ENCODE measurements around the gene MCC.

The MCC gene

GRCh38 chr5:113269023-113269997 is 218.9 kb downstream of the MCC start:
- peaks cover 100% of the 10 kb centered on the region for H3K79me2 ChIP-seq (ENCODE audit: low read length)
- H3K4me2 ChIP-seq (ENCODE audit: low read depth, low read length) = no peak overlapping the region
- peaks cover 3% of the 10 kb centered on the region for H3K4me1 ChIP-seq (ENCODE audit: low read length)
- H2AFZ ChIP-seq (ENCODE audit: low read length) = no peak overlapping the region
- TF ChIP-seq, protein P1, sequence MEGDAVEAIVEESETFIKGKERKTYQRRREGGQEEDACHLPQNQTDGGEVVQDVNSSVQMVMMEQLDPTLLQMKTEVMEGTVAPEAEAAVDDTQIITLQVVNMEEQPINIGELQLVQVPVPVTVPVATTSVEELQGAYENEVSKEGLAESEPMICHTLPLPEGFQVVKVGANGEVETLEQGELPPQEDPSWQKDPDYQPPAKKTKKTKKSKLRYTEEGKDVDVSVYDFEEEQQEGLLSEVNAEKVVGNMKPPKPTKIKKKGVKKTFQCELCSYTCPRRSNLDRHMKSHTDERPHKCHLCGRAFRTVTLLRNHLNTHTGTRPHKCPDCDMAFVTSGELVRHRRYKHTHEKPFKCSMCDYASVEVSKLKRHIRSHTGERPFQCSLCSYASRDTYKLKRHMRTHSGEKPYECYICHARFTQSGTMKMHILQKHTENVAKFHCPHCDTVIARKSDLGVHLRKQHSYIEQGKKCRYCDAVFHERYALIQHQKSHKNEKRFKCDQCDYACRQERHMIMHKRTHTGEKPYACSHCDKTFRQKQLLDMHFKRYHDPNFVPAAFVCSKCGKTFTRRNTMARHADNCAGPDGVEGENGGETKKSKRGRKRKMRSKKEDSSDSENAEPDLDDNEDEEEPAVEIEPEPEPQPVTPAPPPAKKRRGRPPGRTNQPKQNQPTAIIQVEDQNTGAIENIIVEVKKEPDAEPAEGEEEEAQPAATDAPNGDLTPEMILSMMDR (IDR thresholded peaks at IDR 0.05; ENCODE audit: low read length) = no peak
- TF ChIP-seq EZH2 (optimal IDR thresholded peaks at IDR 0.05; ENCODE audit: low read depth, low read length) = no peak
- no peak for TF ChIP-seq EZH2phosphoT487 (IDR thresholded peaks at IDR 0.05; ENCODE audit: low read length)
- no peaks in the 10 kb centered on the region for H3K27me3 ChIP-seq (replicated peaks; ENCODE audit: insufficient read depth, low read length)
- no peak for DNase-seq
- no peak overlapping the region for H3K4me3 ChIP-seq (ENCODE audit: low read length)
- peaks cover 15% of the 10 kb centered on the region for H4K20me1 ChIP-seq (ENCODE audit: insufficient read depth, low read length)
- no peaks in the 10 kb centered on the region for H3K9me3 ChIP-seq (replicated peaks; ENCODE audit: insufficient read depth, low read length)
- H3K27ac ChIP-seq (ENCODE audit: low read length) = no peak overlapping the region
- H3K9me2 ChIP-seq (replicated peaks; ENCODE audit: insufficient read depth, low read length) = no peaks in the 10 kb centered on the region
- H3K9ac ChIP-seq (ENCODE audit: low read length) = no peak overlapping the region
- peaks cover 3% of the 10 kb centered on the region; the same call in 1 of the 2 replicates for H3F3A ChIP-seq (ENCODE audit: insufficient read depth, low read length)
- no peaks in the 10 kb centered on the region for H3K36me3 ChIP-seq (replicated peaks; ENCODE audit: insufficient read depth, low read length)

DNA sequence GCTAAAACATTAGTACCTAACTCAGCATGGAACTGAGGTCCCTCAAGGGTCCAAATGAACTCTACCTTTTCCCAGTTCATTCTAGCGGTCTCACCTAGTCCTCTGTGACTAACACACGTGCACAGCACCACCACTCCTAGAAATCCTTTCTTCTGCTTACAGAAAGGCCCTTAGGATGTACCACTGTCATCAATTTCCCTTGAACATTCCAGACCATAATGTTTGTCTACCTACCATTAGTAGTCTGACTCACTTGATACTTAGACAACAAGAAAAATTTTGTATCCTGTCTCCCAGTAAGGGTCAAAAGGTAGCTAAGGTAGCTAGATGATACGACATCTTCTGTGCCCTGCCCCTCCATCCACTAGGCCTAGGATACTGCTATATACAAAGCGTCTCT is 220.0 kb downstream of the MCC start:
- Histone ChIP-seq H3K4me3 (ENCODE audit: low read length) (no peak overlapping the region), H3K9me3 (replicated peaks; ENCODE audit: insufficient read depth, low read length) (no peaks in the 10 kb centered on the region), H3F3A (ENCODE audit: insufficient read depth, low read length) (peaks cover 14% of the 10 kb centered on the region), H3K9me2 (replicated peaks; ENCODE audit: insufficient read depth, low read length) (no peaks in the 10 kb centered on the region), H2AFZ (ENCODE audit: low read length) (no peak overlapping the region), H3K9ac (ENCODE audit: low read length) (no peak overlapping the region), H3K4me1 (ENCODE audit: low read length) (peaks cover 13% of the 10 kb centered on the region), H3K79me2 (ENCODE audit: low read length) (peaks cover 100% of the 10 kb centered on the region), H3K27ac (ENCODE audit: low read length) (no peak overlapping the region), H4K20me1 (ENCODE audit: insufficient read depth, low read length) (peaks cover 6% of the 10 kb centered on the region; the same call in 1 of the 2 replicates), H3K36me3 (replicated peaks; ENCODE audit: insufficient read depth, low read length) (no peaks in the 10 kb centered on the region), H3K27me3 (replicated peaks; ENCODE audit: insufficient read depth, low read length) (no peaks in the 10 kb centered on the region), H3K4me2 (ENCODE audit: low read depth, low read length) (no peak overlapping the region)
- no peak for DNase-seq
- TF ChIP-seq, protein P1 (IDR thresholded peaks at IDR 0.05; ENCODE audit: low read length) = no peak
- TF ChIP-seq EZH2phosphoT487 (IDR thresholded peaks at IDR 0.05; ENCODE audit: low read length) = no peak
- TF ChIP-seq EZH2 (optimal IDR thresholded peaks at IDR 0.05; ENCODE audit: low read depth, low read length) = no peak

DNA sequence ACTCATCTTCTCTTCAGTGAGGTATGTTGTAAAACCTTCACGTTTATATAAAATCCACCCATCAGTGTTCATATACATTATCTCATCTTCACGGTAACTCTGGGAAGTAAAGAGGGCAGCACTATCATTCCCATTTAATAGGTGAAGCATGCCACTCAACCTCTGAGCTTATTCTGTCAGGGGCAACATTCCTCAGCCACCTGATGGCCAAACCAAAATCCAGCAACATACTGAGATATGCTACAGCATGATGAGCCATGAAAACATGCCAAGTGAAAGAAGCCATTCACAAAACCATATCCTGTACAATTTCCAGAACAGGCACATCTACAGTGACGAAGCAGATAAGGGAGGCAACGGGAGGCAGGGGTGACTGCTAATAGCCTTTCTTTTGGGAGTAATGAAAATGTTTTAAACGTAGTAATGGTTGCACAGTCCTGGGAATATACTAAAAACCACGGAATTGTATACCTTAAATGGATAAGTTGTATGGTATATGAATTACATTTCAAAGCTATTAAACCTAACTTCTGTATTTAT is 220.8 kb downstream of the MCC start:
- Histone ChIP-seq H3K9ac (ENCODE audit: low read length) (no peak overlapping the region), H3F3A (ENCODE audit: insufficient read depth, low read length) (peaks cover 21% of the 10 kb centered on the region), H3K9me3 (replicated peaks; ENCODE audit: insufficient read depth, low read length) (no peaks in the 10 kb centered on the region), H4K20me1 (ENCODE audit: insufficient read depth, low read length) (peaks cover 3% of the 10 kb centered on the region; the same call in 1 of the 2 replicates), H3K4me1 (ENCODE audit: low read length) (peaks cover 19% of the 10 kb centered on the region), H3K27ac (ENCODE audit: low read length) (no peak overlapping the region), H3K36me3 (replicated peaks; ENCODE audit: insufficient read depth, low read length) (no peaks in the 10 kb centered on the region), H3K4me2 (ENCODE audit: low read depth, low read length) (no peak overlapping the region), H3K79me2 (ENCODE audit: low read length) (peaks cover 95% of the 10 kb centered on the region), H2AFZ (ENCODE audit: low read length) (no peak overlapping the region), H3K9me2 (replicated peaks; ENCODE audit: insufficient read depth, low read length) (no peaks in the 10 kb centered on the region), H3K27me3 (replicated peaks; ENCODE audit: insufficient read depth, low read length) (no peaks in the 10 kb centered on the region), H3K4me3 (ENCODE audit: low read length) (no peak overlapping the region)
- TF ChIP-seq EZH2 (optimal IDR thresholded peaks at IDR 0.05; ENCODE audit: low read depth, low read length) (no peak), EZH2phosphoT487 (IDR thresholded peaks at IDR 0.05; ENCODE audit: low read length) (no peak)
- TF ChIP-seq, protein P1 (IDR thresholded peaks at IDR 0.05; ENCODE audit: low read length) = no peak
- no peak for DNase-seq

All from MM.1S (cell line).